Loucy (cell line): ENCODE measurements around the gene ZDHHC11.
"Not testable (repeated sequence)": the region's sequence is repeated elsewhere in the genome, so short reads cannot be mapped to it uniquely, and the experiment has no call there.

ENCODE experiments used
- EZH2phosphoT487 ChIP-seq: fragments of 200-600 bp; IDR thresholded peaks from 2 replicates; pipeline ENCODE4 v1.6.1; 2018; ENCODE audit warnings: antibody characterized with exemption, mild to moderate bottlenecking, moderate library complexity, borderline replicate concordance
- TF ChIP-seq, protein P1 (sequence below): fragments of 200-600 bp; sonication (generic); conservative IDR thresholded peaks from 2 replicates; pipeline ENCODE4 v1.5.1; 2014; ENCODE audit warnings: mild to moderate bottlenecking, antibody characterized with exemption, low read length

DNA sequence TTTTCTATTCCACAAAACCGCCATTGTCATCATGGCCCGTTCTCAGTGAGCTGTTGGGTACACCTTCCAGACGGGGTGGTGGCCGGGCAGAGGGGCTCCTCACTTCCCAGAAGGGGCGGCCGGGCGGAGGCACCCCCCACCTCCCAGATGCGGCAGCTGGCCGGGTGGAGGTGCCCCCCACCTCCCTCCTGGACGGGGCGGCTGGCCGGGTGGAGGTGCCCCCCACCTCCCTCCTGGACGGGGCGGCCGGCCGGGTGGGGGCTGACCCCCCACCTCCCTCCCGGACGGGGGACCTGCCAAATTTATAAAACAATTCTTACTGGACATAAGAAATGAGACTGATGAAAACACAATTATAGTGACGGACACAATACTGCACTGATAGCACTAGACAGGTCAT is 22.6 kb downstream of the ZDHHC11 start:
- TF ChIP-seq, protein P1, sequence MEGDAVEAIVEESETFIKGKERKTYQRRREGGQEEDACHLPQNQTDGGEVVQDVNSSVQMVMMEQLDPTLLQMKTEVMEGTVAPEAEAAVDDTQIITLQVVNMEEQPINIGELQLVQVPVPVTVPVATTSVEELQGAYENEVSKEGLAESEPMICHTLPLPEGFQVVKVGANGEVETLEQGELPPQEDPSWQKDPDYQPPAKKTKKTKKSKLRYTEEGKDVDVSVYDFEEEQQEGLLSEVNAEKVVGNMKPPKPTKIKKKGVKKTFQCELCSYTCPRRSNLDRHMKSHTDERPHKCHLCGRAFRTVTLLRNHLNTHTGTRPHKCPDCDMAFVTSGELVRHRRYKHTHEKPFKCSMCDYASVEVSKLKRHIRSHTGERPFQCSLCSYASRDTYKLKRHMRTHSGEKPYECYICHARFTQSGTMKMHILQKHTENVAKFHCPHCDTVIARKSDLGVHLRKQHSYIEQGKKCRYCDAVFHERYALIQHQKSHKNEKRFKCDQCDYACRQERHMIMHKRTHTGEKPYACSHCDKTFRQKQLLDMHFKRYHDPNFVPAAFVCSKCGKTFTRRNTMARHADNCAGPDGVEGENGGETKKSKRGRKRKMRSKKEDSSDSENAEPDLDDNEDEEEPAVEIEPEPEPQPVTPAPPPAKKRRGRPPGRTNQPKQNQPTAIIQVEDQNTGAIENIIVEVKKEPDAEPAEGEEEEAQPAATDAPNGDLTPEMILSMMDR, result not testable (repeated sequence)
- not testable (repeated sequence) for TF ChIP-seq EZH2phosphoT487
